ENCODE data around the gene PLCH1. TPM values are rescaled to one million over a fixed set of nuclear protein-coding genes. Genes with fewer than 3 reads are reported as not detected.

Gene PLCH1
- total and polyA plus RNA-seq, 2 of the 8 experiments (the other 6 are each of a cell fraction or from before 2014, with no cell fraction given), result 5.8 to 17.2 TPM

DNA sequence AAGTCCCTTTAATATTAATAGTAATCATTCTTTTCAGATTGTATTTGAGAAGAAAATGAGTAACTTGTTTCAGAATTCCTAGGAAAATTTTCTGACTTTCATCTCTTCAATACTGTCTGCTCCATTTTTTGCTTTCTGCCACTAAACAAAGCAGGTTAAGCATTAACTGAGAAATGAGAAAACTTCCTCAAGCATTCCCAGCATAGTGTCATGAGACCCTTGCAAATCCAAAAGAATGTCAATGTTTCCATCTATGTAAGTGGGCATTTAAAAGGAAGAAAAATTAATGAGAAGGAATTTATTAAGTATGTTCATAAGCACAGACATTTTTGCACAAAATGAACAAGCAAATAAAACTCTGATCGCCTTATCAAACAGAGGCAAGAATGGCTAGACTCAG lies 303.4 kb downstream of the PLCH1 start:
- Histone ChIP-seq H3K14ac (ENCODE audit: insufficient read length) (no peak overlapping the region), H4K5ac (ENCODE audit: insufficient read length, low read depth, low read length) (no peak overlapping the region), H3K56ac (replicated peaks; ENCODE audit: insufficient read length, low read depth, low read length) (no peak overlapping the region), H3K23me2 (ENCODE audit: low read depth, low read length) (no peaks in the 10 kb centered on the region), H3K9ac (replicated peaks in 1 of 4; ENCODE audit: extremely low read depth in 1 of 4, low read depth in 3 of 4, low read length in 3 of 4) (no peak overlapping the region), H3K9me3 (ENCODE audit: insufficient read depth in 2 of 2, low read depth in 1 of 2, low read length in 1 of 2) (no peaks in the 10 kb centered on the region), H3K27me3 (replicated peaks in 1 of 4; ENCODE audit: control insufficient read depth in 3 of 4, extremely low read depth in 1 of 4, insufficient read depth in 3 of 4, low read length in 3 of 4) (no peaks in the 10 kb centered on the region), H4K8ac (ENCODE audit: extremely low read depth, insufficient read depth, low read length) (no peak overlapping the region), H3K79me2 (ENCODE audit: control insufficient read depth in 1 of 2, insufficient read depth in 2 of 2, low read length in 2 of 2) (no peaks in the 10 kb centered on the region), H3K36me3 (ENCODE audit: control insufficient read depth in 2 of 4, insufficient read depth in 4 of 4, low read length in 3 of 4) (no peaks in the 10 kb centered on the region), H3K27ac (ENCODE audit: low read depth, low read length) (no peak overlapping the region), H3K18ac (ENCODE audit: extremely low read depth, low read length) (no peak overlapping the region), H2AFZ (ENCODE audit: low read length) (no peak overlapping the region), H3K79me1 (ENCODE audit: low read depth, low read length) (no peaks in the 10 kb centered on the region), H2BK12ac (ENCODE audit: low read depth, low read length) (no peak overlapping the region), H3K4me1 (replicated peaks in 1 of 4; ENCODE audit: control insufficient read depth in 3 of 4, insufficient read depth in 4 of 4, low read length in 3 of 4) (no peaks in the 10 kb centered on the region), H2BK20ac (ENCODE audit: low read length) (no peak overlapping the region), H2BK15ac (ENCODE audit: low read length) (no peak overlapping the region), H2AK5ac (ENCODE audit: low read depth, low read length) (no peak overlapping the region), H3K4ac (replicated peaks; ENCODE audit: insufficient read length, low read depth, low read length) (no peak overlapping the region), H3K4me3 (ENCODE audit: extremely low read depth in 1 of 4, insufficient read depth in 2 of 4, low read depth in 3 of 4, low read length in 4 of 4) (no peak overlapping the region), H4K20me1 (replicated peaks in 1 of 2; ENCODE audit: control insufficient read depth in 1 of 2, insufficient read depth in 2 of 2, low read length in 2 of 2) (no peaks in the 10 kb centered on the region), H2BK5ac (ENCODE audit: low read depth, low read length) (no peak overlapping the region), H3K4me2 (ENCODE audit: insufficient read depth in 1 of 2, low read depth in 2 of 2, low read length in 2 of 2) (no peak overlapping the region), H2BK120ac (replicated peaks; ENCODE audit: low read depth, low read length) (no peak overlapping the region), H4K91ac (replicated peaks; ENCODE audit: insufficient read length, low read length) (no peak overlapping the region), H3K23ac (ENCODE audit: insufficient read length) (no peak overlapping the region)
- CTCF ChIA-PET (ENCODE audit: partially characterized antibody), result interaction anchor here (0.9 to 1.2 kb wide), 5 partner anchors 20 to 271 kb away, joined by 3 to 4 read pairs (median 3); no protein-coding TSS in a partner anchor
- POLR2A ChIA-PET (ENCODE audit: partially characterized antibody), result no interaction called here
- 92% methylated on average over 1 of the region's 1 CpG; no CpG with 5 or more reads in 1 of the 2 experiments for WGBS, 2 experiments (ENCODE audit: extremely low coverage in 1 of 2, insufficient coverage in 1 of 2, insufficient read length in 1 of 2, insufficient replicate concordance in 2 of 2, low coverage in 1 of 2, low lambda C conversion rate in 2 of 2, missing lambda C conversion rate in 1 of 2)
- FAIRE-seq (no peak), DNase-seq (ENCODE audit: low read depth in 1 of 2, low spot score in 2 of 2) (no peak)
- no peak for TF ChIP-seq KDM4A (IDR thresholded peaks at IDR 0.05; ENCODE audit: low read depth, low read length, severe bottlenecking)
- TF ChIP-seq BRCA1 (IDR thresholded peaks at IDR 0.05; ENCODE audit: low read depth, low read length), result no peak
- no peak for TF ChIP-seq ATF3 (IDR thresholded peaks at IDR 0.05; ENCODE audit: insufficient read depth, low read depth, low read length)
- TF ChIP-seq SUZ12 (IDR thresholded peaks at IDR 0.05; ENCODE audit: low read length), result no peak
- TF ChIP-seq, protein P1, sequence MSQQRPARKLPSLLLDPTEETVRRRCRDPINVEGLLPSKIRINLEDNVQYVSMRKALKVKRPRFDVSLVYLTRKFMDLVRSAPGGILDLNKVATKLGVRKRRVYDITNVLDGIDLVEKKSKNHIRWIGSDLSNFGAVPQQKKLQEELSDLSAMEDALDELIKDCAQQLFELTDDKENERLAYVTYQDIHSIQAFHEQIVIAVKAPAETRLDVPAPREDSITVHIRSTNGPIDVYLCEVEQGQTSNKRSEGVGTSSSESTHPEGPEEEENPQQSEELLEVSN (IDR thresholded peaks at IDR 0.05), result no peak
- no peak for TF ChIP-seq SP2 (IDR thresholded peaks at IDR 0.05; ENCODE audit: low read length)
- TF ChIP-seq SAP30 (IDR thresholded peaks at IDR 0.05; ENCODE audit: insufficient read depth, insufficient replicate concordance, low read length), result no peak
- TF ChIP-seq, protein P2, sequence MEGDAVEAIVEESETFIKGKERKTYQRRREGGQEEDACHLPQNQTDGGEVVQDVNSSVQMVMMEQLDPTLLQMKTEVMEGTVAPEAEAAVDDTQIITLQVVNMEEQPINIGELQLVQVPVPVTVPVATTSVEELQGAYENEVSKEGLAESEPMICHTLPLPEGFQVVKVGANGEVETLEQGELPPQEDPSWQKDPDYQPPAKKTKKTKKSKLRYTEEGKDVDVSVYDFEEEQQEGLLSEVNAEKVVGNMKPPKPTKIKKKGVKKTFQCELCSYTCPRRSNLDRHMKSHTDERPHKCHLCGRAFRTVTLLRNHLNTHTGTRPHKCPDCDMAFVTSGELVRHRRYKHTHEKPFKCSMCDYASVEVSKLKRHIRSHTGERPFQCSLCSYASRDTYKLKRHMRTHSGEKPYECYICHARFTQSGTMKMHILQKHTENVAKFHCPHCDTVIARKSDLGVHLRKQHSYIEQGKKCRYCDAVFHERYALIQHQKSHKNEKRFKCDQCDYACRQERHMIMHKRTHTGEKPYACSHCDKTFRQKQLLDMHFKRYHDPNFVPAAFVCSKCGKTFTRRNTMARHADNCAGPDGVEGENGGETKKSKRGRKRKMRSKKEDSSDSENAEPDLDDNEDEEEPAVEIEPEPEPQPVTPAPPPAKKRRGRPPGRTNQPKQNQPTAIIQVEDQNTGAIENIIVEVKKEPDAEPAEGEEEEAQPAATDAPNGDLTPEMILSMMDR (IDR thresholded peaks at IDR 0.05; ENCODE audit: control extremely low read depth in 1 of 3, insufficient read depth in 1 of 3, low read depth in 1 of 3, low read length in 3 of 3), result no peak
- TF ChIP-seq SP4 (IDR thresholded peaks at IDR 0.05; ENCODE audit: low read length), result no peak
- no peak for TF ChIP-seq RXRA (IDR thresholded peaks at IDR 0.05; ENCODE audit: insufficient read depth, low read depth, low read length)

Data from H1 (cell line).